Panc1 (cell line): ENCODE measurements around the gene MED14. TPM values are rescaled to one million over a fixed set of nuclear protein-coding genes. Genes with fewer than 3 reads are reported as not detected.
A peak's percentile ranks its signal among the peaks of the same experiment; 100 is the strongest.

Source experiments
- ATAC-seq: fragments of 200-7000 bp; cut with Tn5 transposase; 2 replicates; pipeline ENCODE4 v1.9.1; 2020; ENCODE audit warnings: mild to moderate bottlenecking, moderate library complexity
- BruUV-seq: library from RNA; stranded (reverse); fragments of 400-500 nt; replicated peaks from 2 replicates; lab custom pipeline; 2021; lab: Mats Ljungman, UMichigan
- CTCF ChIA-PET: fragments of 300-600 bp; sonication (Branson Sonifier 250); formaldehyde crosslinking; loops from one replicate; lab custom pipeline; 2022; ENCODE audit warnings: antibody characterized with exemption; lab: Charles Lee
- POLR2A ChIA-PET: fragments of 300-600 bp; sonication (Branson Sonifier 250); formaldehyde crosslinking; loops from one replicate; lab custom pipeline; 2022; ENCODE audit warnings: antibody characterized with exemption; lab: Charles Lee
- DNase-seq: peaks from one replicate; pipeline ENCODE4 v3.0.0-alpha.2; 2010; ENCODE audit warnings: low read depth, low spot score
- H3K27ac ChIP-seq: 2 replicates; pipeline ENCODE4 v1.5.1; 2011; ENCODE audit warnings: mild to moderate bottlenecking, low read length, inconsistent platforms
- H3K27me3 ChIP-seq: fragments of 200-500 bp; sonication (Bioruptor generic); 2 replicates; pipeline ENCODE4 v1.6.0; 2014; ENCODE audit warnings: low read length, inconsistent platforms; ENCODE audit not compliant: control insufficient read depth, insufficient read depth
- H3K36me3 ChIP-seq: fragments of 200-500 bp; sonication (Bioruptor generic); 2 replicates; pipeline ENCODE4 v1.5.1; 2014; ENCODE audit warnings: inconsistent platforms, mild to moderate bottlenecking, low read length, moderate library complexity; ENCODE audit not compliant: control insufficient read depth, insufficient read depth
- H3K4me1 ChIP-seq: 2 replicates; pipeline ENCODE4 v1.5.1; 2011; ENCODE audit warnings: inconsistent platforms, mild to moderate bottlenecking, low read length, moderate library complexity; ENCODE audit not compliant: control insufficient read depth, insufficient read depth
- H3K4me3 ChIP-seq, 2 experiments: 2 replicates each; pipeline ENCODE4 v1.5.1; 2011 to 2012; ENCODE audit warnings: low read depth in 2 of 2, low read length in 2 of 2, mild to moderate bottlenecking in 2 of 2, inconsistent platforms in 1 of 2, moderate library complexity in 1 of 2
- H3K9me3 ChIP-seq: fragments of 200-500 bp; sonication (Bioruptor generic); 2 replicates; pipeline ENCODE4 v1.5.1; 2014; ENCODE audit warnings: low read depth, mild to moderate bottlenecking, inconsistent platforms, low read length, moderate library complexity; ENCODE audit not compliant: control insufficient read depth, insufficient read depth
- POLR2AphosphoS5 ChIP-seq: IDR thresholded peaks from 2 replicates; pipeline ENCODE4 v1.6.1; 2012; ENCODE audit warnings: mild to moderate bottlenecking, low read depth, low read length, moderate library complexity
- SIN3A ChIP-seq: IDR thresholded peaks from 2 replicates; pipeline ENCODE4 v1.6.1; 2012; ENCODE audit warnings: low read depth, mild to moderate bottlenecking, low read length, moderate library complexity, borderline replicate concordance; ENCODE audit not compliant: insufficient read depth
- TCF7L2 ChIP-seq: IDR thresholded peaks from 2 replicates; pipeline ENCODE4 v1.6.1; 2011; ENCODE audit warnings: mild to moderate bottlenecking, low read depth, low read length, inconsistent platforms
- in situ Hi-C: cut with HindIII; loops from 2 replicates; pipeline ENCODE4 v1.10.0; 2016; ENCODE audit warnings: low sequenced_read_pairs, low pct_unique_long_range_greater_than_20kb
- intact Hi-C: fragments of 100-400 bp; cut with micrococcal nuclease; formaldehyde crosslinking; loops from one replicate; pipeline ENCODE4 v1.10.0; 2022; ENCODE audit not compliant: unreplicated experiment
- total RNA-seq: library from RNA; stranded (reverse); gene quantifications from one replicate; pipeline ENCODE4 v1.2.1, GENCODE V29; 2021; ENCODE audit not compliant: unreplicated experiment
- TF ChIP-seq, protein P1 (sequence below): fragments of 450-650 bp; IDR thresholded peaks from 2 replicates; pipeline ENCODE4 v1.5.1; 2017; ENCODE audit warnings: mild to moderate bottlenecking
- TF ChIP-seq, protein P2 (sequence below), 2 experiments: IDR thresholded peaks; 2 replicates each; pipeline ENCODE4 v1.6.1; 2011 to 2012; ENCODE audit warnings: low read depth in 2 of 2, control low read depth in 1 of 2, low read length in 1 of 2, mild to moderate bottlenecking in 1 of 2, moderate library complexity in 1 of 2; ENCODE audit not compliant: insufficient read depth in 1 of 2

The MED14 gene
- total RNA-seq, 1 experiment from 2014 or later, result 45.4 TPM

DNA sequence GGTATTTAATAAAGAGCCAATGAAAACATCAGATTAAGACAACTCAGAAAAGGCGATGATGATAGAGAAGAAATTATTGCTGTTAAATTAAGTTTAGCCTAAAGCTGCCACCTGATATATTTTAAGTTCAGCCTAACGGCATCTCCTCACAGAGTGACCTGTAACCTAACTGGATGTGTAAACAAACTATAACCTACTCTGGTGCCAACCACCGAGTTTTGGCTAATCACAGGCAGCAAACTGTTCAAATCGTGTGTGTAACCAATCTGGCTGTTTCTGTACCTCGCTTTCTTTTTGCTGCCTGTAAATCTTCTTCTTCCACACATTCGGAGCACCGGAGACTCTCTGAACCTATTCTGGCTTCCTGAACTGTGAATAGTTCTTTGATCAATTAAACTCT lies 37.8 kb upstream of the MED14 start:
- H3K9me3 ChIP-seq, result no peaks in the 10 kb centered on the region
- ChIA-PET POLR2A (no interaction called here), CTCF (no interaction called here)
- no peaks in the 10 kb centered on the region for H3K27me3 ChIP-seq
- no peak overlapping the region for H3K4me3 ChIP-seq
- ATAC-seq (peak; percentile 62; the same call in 1 of the 2 replicates), DNase-seq (no peak)
- TF ChIP-seq SIN3A, result no peak
- TF ChIP-seq TCF7L2, result no peak
- TF ChIP-seq, protein P1, sequence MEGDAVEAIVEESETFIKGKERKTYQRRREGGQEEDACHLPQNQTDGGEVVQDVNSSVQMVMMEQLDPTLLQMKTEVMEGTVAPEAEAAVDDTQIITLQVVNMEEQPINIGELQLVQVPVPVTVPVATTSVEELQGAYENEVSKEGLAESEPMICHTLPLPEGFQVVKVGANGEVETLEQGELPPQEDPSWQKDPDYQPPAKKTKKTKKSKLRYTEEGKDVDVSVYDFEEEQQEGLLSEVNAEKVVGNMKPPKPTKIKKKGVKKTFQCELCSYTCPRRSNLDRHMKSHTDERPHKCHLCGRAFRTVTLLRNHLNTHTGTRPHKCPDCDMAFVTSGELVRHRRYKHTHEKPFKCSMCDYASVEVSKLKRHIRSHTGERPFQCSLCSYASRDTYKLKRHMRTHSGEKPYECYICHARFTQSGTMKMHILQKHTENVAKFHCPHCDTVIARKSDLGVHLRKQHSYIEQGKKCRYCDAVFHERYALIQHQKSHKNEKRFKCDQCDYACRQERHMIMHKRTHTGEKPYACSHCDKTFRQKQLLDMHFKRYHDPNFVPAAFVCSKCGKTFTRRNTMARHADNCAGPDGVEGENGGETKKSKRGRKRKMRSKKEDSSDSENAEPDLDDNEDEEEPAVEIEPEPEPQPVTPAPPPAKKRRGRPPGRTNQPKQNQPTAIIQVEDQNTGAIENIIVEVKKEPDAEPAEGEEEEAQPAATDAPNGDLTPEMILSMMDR, result no peak
- H3K4me1 ChIP-seq, result peaks cover 5% of the 10 kb centered on the region
- in situ Hi-C loops (no loop called here), intact Hi-C loops (no loop called here)
- no peaks in the 10 kb centered on the region for H3K36me3 ChIP-seq
- BruUV-seq, result no TSS peak
- 0 out of 2 replicates have a peak overlapping the region, but pooled peaks have one; percentile 7 for H3K27ac ChIP-seq

DNA sequence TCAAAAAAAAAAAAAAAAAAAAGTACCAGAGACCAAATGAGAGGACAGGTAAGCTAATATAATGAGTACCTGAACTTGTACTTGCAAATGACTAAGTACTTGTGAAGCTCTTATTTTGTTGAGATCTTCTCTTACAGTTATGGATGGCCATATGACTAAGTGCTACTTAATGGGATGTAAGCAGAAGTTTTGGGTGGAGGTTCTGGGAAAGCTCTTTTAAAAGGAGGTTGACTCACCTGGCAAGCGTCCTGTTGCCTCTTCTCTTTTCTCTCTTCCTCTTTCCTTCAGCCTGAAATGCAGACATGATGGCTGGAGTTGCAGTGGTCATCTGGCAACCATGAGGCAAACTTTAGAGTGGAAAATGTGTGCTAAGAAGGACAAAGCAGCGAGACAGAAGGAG lies 36.9 kb upstream of the MED14 start:
- Histone ChIP-seq H3K4me1 (peaks cover 5% of the 10 kb centered on the region), H3K27me3 (no peaks in the 10 kb centered on the region), H3K36me3 (no peaks in the 10 kb centered on the region), H3K9me3 (no peaks in the 10 kb centered on the region), H3K27ac (no peak overlapping the region; the same call in 1 of the 2 replicates), H3K4me3 (no peak overlapping the region)
- no peak for ATAC-seq
- BruUV-seq, result no TSS peak
- TF ChIP-seq, protein P1, result no peak
- no peak for TF ChIP-seq POLR2AphosphoS5
- TF ChIP-seq TCF7L2, result no peak
- no peak for TF ChIP-seq SIN3A
- in situ Hi-C loops, result no loop called here
- ChIA-PET CTCF (no interaction called here), POLR2A (no interaction called here)
- intact Hi-C loops, result no loop called here
- no peak for DNase-seq

DNA sequence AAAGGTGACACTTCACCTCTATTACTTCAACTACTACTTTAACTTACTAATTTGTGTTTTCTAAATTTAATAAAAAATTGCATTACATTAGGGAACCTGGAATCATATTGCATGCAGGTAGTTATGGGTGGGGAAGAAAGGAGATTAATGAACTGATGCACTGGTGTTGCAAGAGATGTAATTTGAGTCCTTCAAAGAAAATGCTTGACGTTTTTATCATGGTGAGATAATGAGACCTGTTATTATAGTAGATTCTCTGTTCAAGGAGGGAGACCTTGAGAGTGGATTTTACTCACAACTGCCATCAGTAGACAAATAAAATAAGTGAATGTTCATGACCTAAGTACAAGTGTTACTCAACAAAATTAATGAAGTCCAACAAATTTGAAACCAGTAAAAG lies 26.4 kb upstream of the MED14 start:
- no TSS peak for BruUV-seq
- no peak for DNase-seq
- Histone ChIP-seq H3K4me1 (no peaks in the 10 kb centered on the region), H3K36me3 (no peaks in the 10 kb centered on the region), H3K27ac (no peak overlapping the region), H3K27me3 (no peaks in the 10 kb centered on the region), H3K4me3 (no peak overlapping the region), H3K9me3 (no peaks in the 10 kb centered on the region)
- ChIA-PET POLR2A (no interaction called here), CTCF (interaction anchor here (0.5 kb wide), 1 partner anchor 68 kb away, joined by 5 read pairs; no protein-coding TSS in a partner anchor)
- TF ChIP-seq, protein P2, sequence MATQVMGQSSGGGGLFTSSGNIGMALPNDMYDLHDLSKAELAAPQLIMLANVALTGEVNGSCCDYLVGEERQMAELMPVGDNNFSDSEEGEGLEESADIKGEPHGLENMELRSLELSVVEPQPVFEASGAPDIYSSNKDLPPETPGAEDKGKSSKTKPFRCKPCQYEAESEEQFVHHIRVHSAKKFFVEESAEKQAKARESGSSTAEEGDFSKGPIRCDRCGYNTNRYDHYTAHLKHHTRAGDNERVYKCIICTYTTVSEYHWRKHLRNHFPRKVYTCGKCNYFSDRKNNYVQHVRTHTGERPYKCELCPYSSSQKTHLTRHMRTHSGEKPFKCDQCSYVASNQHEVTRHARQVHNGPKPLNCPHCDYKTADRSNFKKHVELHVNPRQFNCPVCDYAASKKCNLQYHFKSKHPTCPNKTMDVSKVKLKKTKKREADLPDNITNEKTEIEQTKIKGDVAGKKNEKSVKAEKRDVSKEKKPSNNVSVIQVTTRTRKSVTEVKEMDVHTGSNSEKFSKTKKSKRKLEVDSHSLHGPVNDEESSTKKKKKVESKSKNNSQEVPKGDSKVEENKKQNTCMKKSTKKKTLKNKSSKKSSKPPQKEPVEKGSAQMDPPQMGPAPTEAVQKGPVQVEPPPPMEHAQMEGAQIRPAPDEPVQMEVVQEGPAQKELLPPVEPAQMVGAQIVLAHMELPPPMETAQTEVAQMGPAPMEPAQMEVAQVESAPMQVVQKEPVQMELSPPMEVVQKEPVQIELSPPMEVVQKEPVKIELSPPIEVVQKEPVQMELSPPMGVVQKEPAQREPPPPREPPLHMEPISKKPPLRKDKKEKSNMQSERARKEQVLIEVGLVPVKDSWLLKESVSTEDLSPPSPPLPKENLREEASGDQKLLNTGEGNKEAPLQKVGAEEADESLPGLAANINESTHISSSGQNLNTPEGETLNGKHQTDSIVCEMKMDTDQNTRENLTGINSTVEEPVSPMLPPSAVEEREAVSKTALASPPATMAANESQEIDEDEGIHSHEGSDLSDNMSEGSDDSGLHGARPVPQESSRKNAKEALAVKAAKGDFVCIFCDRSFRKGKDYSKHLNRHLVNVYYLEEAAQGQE (IDR thresholded peaks at IDR 0.05; ENCODE audit: insufficient read depth in 1 of 2, low read depth in 2 of 2, low read length in 1 of 2), result no peak
- no peak for TF ChIP-seq TCF7L2
- ATAC-seq, result no peak
- intact Hi-C loops (no loop called here), in situ Hi-C loops (no loop called here)
